SK-N-SH (cell line): ENCODE data around the gene ZNF75A. TPM values are rescaled to one million over a fixed set of nuclear protein-coding genes. Genes with fewer than 3 reads are reported as not detected.

ENCODE experiments used
- CTCF ChIA-PET: fragments of 300-600, 350-600 bp; formaldehyde crosslinking; extraction: SDS; loops from one replicate; lab custom pipeline; 2021; lab: Yijun Ruan, JAX
- POLR2A ChIA-PET: fragments of 350-600 bp; sonication (Branson Sonifier 250); formaldehyde crosslinking; extraction: SDS; loops from one replicate; lab custom pipeline; 2020; ENCODE audit warnings: antibody characterized with exemption, inconsistent platforms; lab: Yijun Ruan, JAX
- DNase-seq: peaks from one replicate; pipeline ENCODE4 v3.0.0; 2012
- H2AFZ ChIP-seq: fragments of 200-600 bp; sonication (generic); 2 replicates; pipeline ENCODE4 v1.8.1; 2016; ENCODE audit warnings: antibody characterized with exemption, mild to moderate bottlenecking, low read depth
- H3F3A ChIP-seq: fragments of 200-600 bp; sonication (generic); replicated peaks from 2 replicates; pipeline ENCODE3; 2016; ENCODE audit warnings: antibody characterized with exemption, mild to moderate bottlenecking; ENCODE audit not compliant: insufficient read depth
- H3K27ac ChIP-seq, 2 experiments: fragments of 200-500 bp in 1 of 2; fragments of 200-600 bp in 1 of 2; sonication (Bioruptor generic) in 1 of 2; sonication (generic), shearing (Covaris generic) in 1 of 2; 2 replicates each; pipeline versions ENCODE4 v1.5.1 to v1.6.1; 2014 to 2016; ENCODE audit warnings: low read depth in 2 of 2, inconsistent platforms in 1 of 2, low read length in 1 of 2, mild to moderate bottlenecking in 1 of 2, mixed read lengths in 1 of 2
- H3K27me3 ChIP-seq: fragments of 200-600 bp; sonication (generic), shearing (Covaris generic); 2 replicates; pipeline ENCODE4 v1.6.1; 2016; ENCODE audit warnings: mixed run types; ENCODE audit not compliant: insufficient read depth
- H3K36me3 ChIP-seq, 2 experiments: fragments of 200-500 bp in 1 of 2; fragments of 200-600 bp in 1 of 2; sonication (Bioruptor generic) in 1 of 2; sonication (generic) in 1 of 2; replicated peaks in 1 of 2; 2 replicates each; pipeline versions ENCODE3 to v1.5.1; 2014 to 2016; ENCODE audit warnings: low read length in 1 of 2, mild to moderate bottlenecking in 1 of 2; ENCODE audit not compliant: insufficient read depth in 2 of 2, control insufficient read depth in 1 of 2
- H3K4me1 ChIP-seq, 2 experiments: fragments of 200-500 bp in 1 of 2; fragments of 200-600 bp in 1 of 2; sonication (Bioruptor generic) in 1 of 2; sonication (generic), shearing (Covaris generic) in 1 of 2; 2 replicates each; pipeline versions ENCODE4 v1.5.1 to v1.6.1; 2014 to 2016; ENCODE audit warnings: low read depth in 1 of 2, low read length in 1 of 2, mixed run types in 1 of 2; ENCODE audit not compliant: insufficient read depth in 2 of 2, control insufficient read depth in 1 of 2
- H3K4me2 ChIP-seq: fragments of 200-600 bp; sonication (generic), shearing (Covaris generic); 2 replicates; pipeline ENCODE4 v1.6.1; 2017; ENCODE audit warnings: mixed run types
- H3K4me3 ChIP-seq, 2 experiments: fragments of 200-500 bp in 1 of 2; fragments of 200-600 bp in 1 of 2; sonication (Bioruptor generic) in 1 of 2; sonication (generic), shearing (Covaris generic) in 1 of 2; 2 replicates each; pipeline versions ENCODE4 v1.5.1 to v1.8.1; 2014 to 2016; ENCODE audit warnings: low read depth in 2 of 2, inconsistent platforms in 1 of 2, low read length in 1 of 2, mild to moderate bottlenecking in 1 of 2, mixed read lengths in 1 of 2, moderate library complexity in 1 of 2
- H3K79me2 ChIP-seq: fragments of 200-600 bp; sonication (generic); 2 replicates; pipeline ENCODE4 v1.8.1; 2017; ENCODE audit warnings: mild to moderate bottlenecking; ENCODE audit not compliant: insufficient read depth
- H3K9ac ChIP-seq: fragments of 200-600 bp; sonication (generic); 2 replicates; pipeline ENCODE4 v1.6.1; 2017; ENCODE audit warnings: mixed run types
- H3K9me2 ChIP-seq: fragments of 200-600 bp; sonication (generic); 2 replicates; pipeline ENCODE4 v1.6.1; 2017; ENCODE audit warnings: mixed run types
- H3K9me3 ChIP-seq: fragments of 200-600 bp; sonication (generic); 2 replicates; pipeline ENCODE4 v1.6.1; 2017; ENCODE audit warnings: mixed run types, mild to moderate bottlenecking, moderate library complexity
- H4K20me1 ChIP-seq: fragments of 200-600 bp; sonication (generic); 2 replicates; pipeline ENCODE4 v1.6.1; 2017; ENCODE audit warnings: mild to moderate bottlenecking, mixed run types; ENCODE audit not compliant: insufficient read depth
- ELF1 ChIP-seq: IDR thresholded peaks from 2 replicates; pipeline ENCODE4 v1.4.0; 2012
- GABPA ChIP-seq: IDR thresholded peaks from 2 replicates; pipeline ENCODE4 v1.4.0; 2012; ENCODE audit warnings: low read depth, mild to moderate bottlenecking
- GATA2 ChIP-seq: sonication (generic); formaldehyde crosslinking; IDR thresholded peaks from 2 replicates; pipeline ENCODE4 v1.5.0; 2020; ENCODE audit warnings: mild to moderate bottlenecking, missing genetic modification reagents
- NRF1 ChIP-seq: IDR thresholded peaks from 2 replicates; pipeline ENCODE4 v1.6.1; 2012; ENCODE audit warnings: low read depth, mild to moderate bottlenecking, low read length
- RCOR1 ChIP-seq: fragments of 150-350 bp; IDR thresholded peaks from 2 replicates; pipeline ENCODE4 v1.6.1; 2017; ENCODE audit warnings: antibody characterized with exemption, low read length
- TCF12 ChIP-seq: IDR thresholded peaks from 2 replicates; pipeline ENCODE4 v1.4.0; 2012
- TEAD4 ChIP-seq: IDR thresholded peaks from 2 replicates; pipeline ENCODE4 v1.4.0; 2012; ENCODE audit warnings: mild to moderate bottlenecking, borderline replicate concordance; ENCODE audit not compliant: insufficient read depth
- WGBS: methylation state at CpG from one replicate; pipeline ENCODE4 v1.1.6; 2017; ENCODE audit warnings: low lambda C conversion rate; 5-methylcytosine and 5-hydroxymethylcytosine counted together
- polyA plus RNA-seq, 3 experiments: library from polyadenylated mRNA; depleted of rRNA; stranded (reverse); fragments of >200 nt; gene quantifications; 2 replicates each; pipeline ENCODE4 v1.2.3, GENCODE V29; 2012
- TF ChIP-seq, protein P1 (sequence below): IDR thresholded peaks from 2 replicates; pipeline ENCODE4 v1.4.0; 2012; ENCODE audit warnings: low read depth, borderline replicate concordance
- TF ChIP-seq, protein P2 (sequence below): fragments of 150-350 bp; IDR thresholded peaks from 2 replicates; pipeline ENCODE4 v1.6.1; 2016; ENCODE audit warnings: mild to moderate bottlenecking, low read depth, low read length
- TF ChIP-seq, protein P3 (sequence below): IDR thresholded peaks from 2 replicates; pipeline ENCODE4 v1.4.0; 2012; ENCODE audit warnings: low read depth, borderline replicate concordance

Gene ZNF75A
- polyA plus RNA-seq, 1 of the 3 experiments (the other 2 are of a cell fraction): 7.2 TPM

GRCh38 chr16:3347586-3347985 lies 42.3 kb downstream of the ZNF75A start:
- Histone ChIP-seq H3K4me2 (no peak overlapping the region), H3F3A (peaks cover 4% of the 10 kb centered on the region), H3K27ac (no peak overlapping the region), H3K4me1 (no peaks in the 10 kb centered on the region; a peak in 1 of 4 replicates), H3K9ac (no peak overlapping the region), H2AFZ (no peak overlapping the region), H4K20me1 (no peaks in the 10 kb centered on the region), H3K9me2 (no peaks in the 10 kb centered on the region), H3K4me3 (no peak overlapping the region), H3K27me3 (peaks cover 30% of the 10 kb centered on the region), H3K79me2 (no peaks in the 10 kb centered on the region), H3K9me3 (no peaks in the 10 kb centered on the region), H3K36me3 (no peaks in the 10 kb centered on the region)
- WGBS: 11% methylated on average over 10 of the region's 10 CpGs
- no peak for DNase-seq
- ChIA-PET CTCF (no interaction called here), POLR2A (no interaction called here)
- TF ChIP-seq ELF1 (no peak), GATA2 (CRISPR knock-in tag) (no peak), TEAD4 (no peak), NRF1 (no peak), RCOR1 (no peak)
- TF ChIP-seq, protein P1, sequence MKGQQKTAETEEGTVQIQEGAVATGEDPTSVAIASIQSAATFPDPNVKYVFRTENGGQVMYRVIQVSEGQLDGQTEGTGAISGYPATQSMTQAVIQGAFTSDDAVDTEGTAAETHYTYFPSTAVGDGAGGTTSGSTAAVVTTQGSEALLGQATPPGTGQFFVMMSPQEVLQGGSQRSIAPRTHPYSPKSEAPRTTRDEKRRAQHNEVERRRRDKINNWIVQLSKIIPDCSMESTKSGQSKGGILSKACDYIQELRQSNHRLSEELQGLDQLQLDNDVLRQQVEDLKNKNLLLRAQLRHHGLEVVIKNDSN: no peak
- TF ChIP-seq, protein P2, sequence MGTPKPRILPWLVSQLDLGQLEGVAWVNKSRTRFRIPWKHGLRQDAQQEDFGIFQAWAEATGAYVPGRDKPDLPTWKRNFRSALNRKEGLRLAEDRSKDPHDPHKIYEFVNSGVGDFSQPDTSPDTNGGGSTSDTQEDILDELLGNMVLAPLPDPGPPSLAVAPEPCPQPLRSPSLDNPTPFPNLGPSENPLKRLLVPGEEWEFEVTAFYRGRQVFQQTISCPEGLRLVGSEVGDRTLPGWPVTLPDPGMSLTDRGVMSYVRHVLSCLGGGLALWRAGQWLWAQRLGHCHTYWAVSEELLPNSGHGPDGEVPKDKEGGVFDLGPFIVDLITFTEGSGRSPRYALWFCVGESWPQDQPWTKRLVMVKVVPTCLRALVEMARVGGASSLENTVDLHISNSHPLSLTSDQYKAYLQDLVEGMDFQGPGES: no peak
- TF ChIP-seq, protein P3, sequence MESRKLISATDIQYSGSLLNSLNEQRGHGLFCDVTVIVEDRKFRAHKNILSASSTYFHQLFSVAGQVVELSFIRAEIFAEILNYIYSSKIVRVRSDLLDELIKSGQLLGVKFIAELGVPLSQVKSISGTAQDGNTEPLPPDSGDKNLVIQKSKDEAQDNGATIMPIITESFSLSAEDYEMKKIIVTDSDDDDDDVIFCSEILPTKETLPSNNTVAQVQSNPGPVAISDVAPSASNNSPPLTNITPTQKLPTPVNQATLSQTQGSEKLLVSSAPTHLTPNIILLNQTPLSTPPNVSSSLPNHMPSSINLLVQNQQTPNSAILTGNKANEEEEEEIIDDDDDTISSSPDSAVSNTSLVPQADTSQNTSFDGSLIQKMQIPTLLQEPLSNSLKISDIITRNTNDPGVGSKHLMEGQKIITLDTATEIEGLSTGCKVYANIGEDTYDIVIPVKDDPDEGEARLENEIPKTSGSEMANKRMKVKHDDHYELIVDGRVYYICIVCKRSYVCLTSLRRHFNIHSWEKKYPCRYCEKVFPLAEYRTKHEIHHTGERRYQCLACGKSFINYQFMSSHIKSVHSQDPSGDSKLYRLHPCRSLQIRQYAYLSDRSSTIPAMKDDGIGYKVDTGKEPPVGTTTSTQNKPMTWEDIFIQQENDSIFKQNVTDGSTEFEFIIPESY: no peak

GRCh38 chr16:3348547-3349167 lies 43.4 kb downstream of the ZNF75A start:
- Histone ChIP-seq H3K4me2 (no peak overlapping the region), H3F3A (peaks cover 4% of the 10 kb centered on the region), H3K9me2 (no peaks in the 10 kb centered on the region), H3K4me3 (no peak overlapping the region), H3K9ac (no peak overlapping the region), H3K27ac (no peak overlapping the region), H3K4me1 (no peaks in the 10 kb centered on the region; a peak in 1 of 4 replicates), H3K79me2 (no peaks in the 10 kb centered on the region), H4K20me1 (no peaks in the 10 kb centered on the region), H3K9me3 (no peaks in the 10 kb centered on the region), H3K36me3 (no peaks in the 10 kb centered on the region), H3K27me3 (peaks cover 40% of the 10 kb centered on the region), H2AFZ (no peak overlapping the region)
- POLR2A ChIA-PET: no interaction called here
- TF ChIP-seq TEAD4: no peak
- TF ChIP-seq TCF12: no peak
- TF ChIP-seq GABPA: no peak
- no peak for DNase-seq
- WGBS: 14% methylated on average over 4 of the region's 4 CpGs
- CTCF ChIA-PET: no interaction called here
